ENCODE results near the gene PROSER3. TPM values are rescaled to one million over a fixed set of nuclear protein-coding genes. Genes with fewer than 3 reads are reported as not detected.
A peak's percentile ranks its signal among the peaks of the same experiment; 100 is the strongest.

Gene PROSER3
- polyA plus RNA-seq, 3 donors: 1.8 to 14.7 (median 2.9) TPM

DNA sequence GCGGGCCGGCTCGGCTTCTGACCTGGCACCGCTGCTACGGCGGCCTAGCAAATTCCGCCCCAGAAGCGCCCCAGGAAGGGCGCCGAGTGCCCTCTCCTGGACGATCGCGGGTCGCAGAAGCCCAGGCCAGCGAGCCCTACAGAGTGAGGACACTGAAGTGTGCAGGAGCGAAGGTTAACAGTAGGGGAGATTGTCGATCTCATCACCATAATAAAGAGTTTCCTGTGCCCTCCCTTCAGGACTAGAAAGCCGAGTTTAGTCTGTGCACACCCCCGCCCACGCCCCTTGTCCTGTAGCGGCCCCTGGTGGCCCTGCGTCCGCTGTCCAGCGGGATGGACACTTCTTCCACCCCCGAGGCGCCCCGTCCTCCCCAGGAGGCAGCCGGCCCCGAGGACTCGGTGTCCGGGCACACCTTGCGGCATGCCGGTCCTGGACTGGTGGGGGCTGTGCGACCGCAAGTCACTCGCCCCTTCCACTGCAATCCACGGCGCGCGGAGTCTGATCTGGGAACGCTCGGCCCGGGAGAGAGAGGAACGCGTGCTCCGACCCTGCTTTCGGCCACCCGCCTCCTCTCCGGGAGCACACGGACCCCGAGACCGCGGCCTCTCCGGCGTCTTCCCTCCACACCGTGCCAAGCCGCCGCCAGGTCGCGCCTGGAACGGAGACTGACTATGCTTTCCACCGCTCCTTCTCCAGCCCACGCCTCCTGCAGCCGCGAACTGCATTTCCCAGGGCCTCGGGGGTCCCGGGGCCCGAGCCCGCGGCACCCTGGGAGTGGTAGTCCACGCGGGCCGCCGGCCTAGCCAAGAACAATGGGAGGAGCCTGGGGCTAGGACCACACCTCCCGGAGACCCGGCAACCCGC lies 40.9 kb upstream of the PROSER3 start:
- Mint-ChIP-seq H3K4me1 (peaks cover 30% of the 10 kb centered on the region), H3K27me3 (ENCODE audit: low read depth in 3 of 3) (peaks cover 4 to 6% (median 4%) of the 10 kb centered on the region in 3 donors), H3K36me3 (peaks cover 15 to 20% of the 10 kb centered on the region in 2 donors), H3K4me3 (peak overlapping the region; percentile 95 to 99), H3K27ac (peak overlapping the region; percentile 71 to 93 (median 85)), H3K9me3 (no peaks in the 10 kb centered on the region)
- Histone ChIP-seq H3K27me3 (ENCODE audit: control insufficient read depth in 2 of 2, insufficient read depth in 2 of 2, low read length in 2 of 2) (no peaks in the 10 kb centered on the region), H3K9me3 (replicated peaks in 1 of 2; ENCODE audit: control insufficient read depth in 1 of 2, insufficient read depth in 1 of 2, low read length in 2 of 2) (no peaks in the 10 kb centered on the region), H3K9ac (ENCODE audit: insufficient read depth, low read length, poor library complexity, severe bottlenecking) (peak overlapping the region; percentile 72), H3K4me2 (replicated peaks; ENCODE audit: extremely low read depth, low read length, poor library complexity, severe bottlenecking) (peak overlapping the region; percentile 96), H3K4me1 (ENCODE audit: control insufficient read depth in 1 of 2, insufficient read depth in 2 of 2, low read length in 2 of 2) (peaks cover 23 to 37% of the 10 kb centered on the region in 2 donors), H3K27ac (ENCODE audit: low read depth in 1 of 2, low read length in 2 of 2) (peak overlapping the region; percentile 52 to 79), H3K79me2 (ENCODE audit: insufficient read depth, low read length) (peaks cover 33% of the 10 kb centered on the region), H4K20me1 (ENCODE audit: insufficient read depth, low read length) (peaks cover 26% of the 10 kb centered on the region), H3K4me3 (replicated peaks in 1 of 3; ENCODE audit: low read depth in 2 of 3, low read length in 3 of 3) (peak overlapping the region; percentile 71 to 91 (median 78)), H3K36me3 (replicated peaks in 1 of 2; ENCODE audit: control insufficient read depth in 1 of 2, insufficient read depth in 2 of 2, low read length in 2 of 2) (peaks cover 17 to 26% of the 10 kb centered on the region in 2 donors), H2AFZ (ENCODE audit: insufficient read depth, low read depth, low read length, poor library complexity, severe bottlenecking) (peak overlapping the region; percentile 98)
- WGBS (ENCODE audit: insufficient coverage): under 1% methylated on average over 68 of the region's 77 CpGs
- peak; percentile 86 to 91 (median 89) for DNase-seq
- TF ChIP-seq, protein P1, sequence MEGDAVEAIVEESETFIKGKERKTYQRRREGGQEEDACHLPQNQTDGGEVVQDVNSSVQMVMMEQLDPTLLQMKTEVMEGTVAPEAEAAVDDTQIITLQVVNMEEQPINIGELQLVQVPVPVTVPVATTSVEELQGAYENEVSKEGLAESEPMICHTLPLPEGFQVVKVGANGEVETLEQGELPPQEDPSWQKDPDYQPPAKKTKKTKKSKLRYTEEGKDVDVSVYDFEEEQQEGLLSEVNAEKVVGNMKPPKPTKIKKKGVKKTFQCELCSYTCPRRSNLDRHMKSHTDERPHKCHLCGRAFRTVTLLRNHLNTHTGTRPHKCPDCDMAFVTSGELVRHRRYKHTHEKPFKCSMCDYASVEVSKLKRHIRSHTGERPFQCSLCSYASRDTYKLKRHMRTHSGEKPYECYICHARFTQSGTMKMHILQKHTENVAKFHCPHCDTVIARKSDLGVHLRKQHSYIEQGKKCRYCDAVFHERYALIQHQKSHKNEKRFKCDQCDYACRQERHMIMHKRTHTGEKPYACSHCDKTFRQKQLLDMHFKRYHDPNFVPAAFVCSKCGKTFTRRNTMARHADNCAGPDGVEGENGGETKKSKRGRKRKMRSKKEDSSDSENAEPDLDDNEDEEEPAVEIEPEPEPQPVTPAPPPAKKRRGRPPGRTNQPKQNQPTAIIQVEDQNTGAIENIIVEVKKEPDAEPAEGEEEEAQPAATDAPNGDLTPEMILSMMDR (IDR thresholded peaks at IDR 0.05): peak; percentile 99
- intact Hi-C loops (cut with micrococcal nuclease): loop anchor here (1.0 to 5.0 kb wide), 5 partner anchors 23 to 206 kb away; partner anchors contain the start of genes RBM42 (in 1 of the 2) and TMEM147 (in 1 of the 2)

DNA sequence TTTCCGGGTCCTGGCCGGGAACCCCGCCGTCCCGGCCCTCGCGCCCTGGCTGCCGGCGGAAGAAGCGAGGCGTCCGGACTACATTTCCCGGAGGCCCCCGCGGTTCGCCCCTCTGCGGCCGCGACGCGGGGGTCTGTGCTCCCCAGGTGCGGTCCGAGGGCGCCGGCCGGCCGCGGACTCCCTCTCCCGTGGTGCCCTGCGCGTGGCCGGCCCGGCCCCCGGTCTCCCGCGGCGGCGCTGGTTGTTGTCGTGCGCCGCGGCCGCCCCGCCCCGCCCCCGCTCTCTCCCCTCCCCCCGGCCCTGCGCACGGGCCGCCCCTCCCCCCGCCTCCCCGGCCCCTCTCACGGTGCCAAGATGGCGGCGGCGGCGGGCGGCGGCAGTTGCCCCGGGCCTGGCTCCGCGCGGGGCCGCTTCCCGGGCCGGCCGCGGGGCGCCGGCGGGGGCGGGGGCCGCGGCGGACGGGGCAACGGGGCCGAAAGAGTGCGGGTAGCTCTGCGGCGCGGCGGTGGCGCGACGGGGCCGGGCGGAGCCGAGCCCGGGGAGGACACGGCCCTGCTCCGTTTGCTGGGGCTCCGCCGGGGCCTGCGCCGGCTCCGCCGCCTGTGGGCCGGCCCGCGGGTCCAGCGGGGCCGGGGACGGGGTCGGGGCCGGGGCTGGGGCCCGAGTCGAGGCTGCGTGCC lies 40.2 kb upstream of the PROSER3 start, which contains the start of gene KMT2B:
TSS of gene KMT2B (plus strand) at position 339 of the 680 bp plus-strand sequence. CDS start at position 355, 16 bp downstream.
- H3K27me3 Mint-ChIP-seq (ENCODE audit: low read depth in 3 of 3): peaks cover 1 to 6% (median 4%) of the 10 kb centered on the region in 3 donors
- peaks cover 30% of the 10 kb centered on the region for H3K4me1 Mint-ChIP-seq
- Histone ChIP-seq H3K36me3 (replicated peaks in 1 of 2; ENCODE audit: control insufficient read depth in 1 of 2, insufficient read depth in 2 of 2, low read length in 2 of 2) (peaks cover 25 to 34% of the 10 kb centered on the region in 2 donors), H3K27ac (ENCODE audit: low read depth in 1 of 2, low read length in 2 of 2) (peak within 1 kb of the TSS; percentile 52 to 79), H3K4me3 (replicated peaks in 1 of 3; ENCODE audit: low read depth in 2 of 3, low read length in 3 of 3) (peak within 1 kb of the TSS; percentile 78 to 91 (median 81)), H3K4me1 (ENCODE audit: control insufficient read depth in 1 of 2, insufficient read depth in 2 of 2, low read length in 2 of 2) (peaks cover 23 to 37% of the 10 kb centered on the region in 2 donors), H4K20me1 (ENCODE audit: insufficient read depth, low read length) (peaks cover 34% of the 10 kb centered on the region), H3K79me2 (ENCODE audit: insufficient read depth, low read length) (peaks cover 33% of the 10 kb centered on the region), H2AFZ (ENCODE audit: insufficient read depth, low read depth, low read length, poor library complexity, severe bottlenecking) (peak within 1 kb of the TSS; percentile 98), H3K9ac (ENCODE audit: insufficient read depth, low read length, poor library complexity, severe bottlenecking) (peak within 1 kb of the TSS; percentile 81), H3K27me3 (ENCODE audit: control insufficient read depth in 2 of 2, insufficient read depth in 2 of 2, low read length in 2 of 2) (no peaks in the 10 kb centered on the region), H3K9me3 (replicated peaks in 1 of 2; ENCODE audit: control insufficient read depth in 1 of 2, insufficient read depth in 1 of 2, low read length in 2 of 2) (no peaks in the 10 kb centered on the region), H3K4me2 (replicated peaks; ENCODE audit: extremely low read depth, low read length, poor library complexity, severe bottlenecking) (peak within 1 kb of the TSS; percentile 96)
- DNase-seq: no peak
- peak within 1 kb of the TSS; percentile 80 to 93 (median 88) for H3K27ac Mint-ChIP-seq
- H3K4me3 Mint-ChIP-seq: peak within 1 kb of the TSS; percentile 95 to 99
- WGBS (ENCODE audit: insufficient coverage): under 1% methylated on average over 79 of the region's 109 CpGs
- peaks cover 22 to 28% of the 10 kb centered on the region in 2 donors for H3K36me3 Mint-ChIP-seq
- intact Hi-C loops (cut with micrococcal nuclease): loop anchor here (2.0 to 5.0 kb wide), 3 partner anchors 91 to 207 kb away; partner anchors contain the start of genes RBM42 (in 1 of the 2) and TMEM147 (in 1 of the 2)
- no peaks in the 10 kb centered on the region for H3K9me3 Mint-ChIP-seq
- TF ChIP-seq, protein P1 (IDR thresholded peaks at IDR 0.05): no peak

Measured in CD14-positive monocyte (primary cell).